HL-60 (cell line): ENCODE data around the gene STAT2.

Experiments used
- DNase-seq, 2 experiments: peaks; one replicate each; pipeline ENCODE4 v3.0.0-alpha.2; 2010 to 2020; ENCODE audit warnings: low read depth in 1 of 2, low spot score in 1 of 2
- H3K27ac ChIP-seq: fragments of 250-450 bp; sonication (Bioruptor Pico); replicated peaks from 2 replicates; pipeline ENCODE4 v1.5.1; 2020; ENCODE audit warnings: mild to moderate bottlenecking, moderate library complexity
- H3K27me3 ChIP-seq: fragments of 250-450 bp; sonication (Bioruptor Pico); 2 replicates; pipeline ENCODE4 v1.5.1; 2021; ENCODE audit warnings: mild to moderate bottlenecking, moderate library complexity; ENCODE audit not compliant: insufficient read depth, poor library complexity, severe bottlenecking
- H3K4me3 ChIP-seq: replicated peaks from 2 replicates; pipeline ENCODE4 v1.5.1; 2011; ENCODE audit warnings: mild to moderate bottlenecking, control low read depth, low read length; ENCODE audit not compliant: insufficient read depth
- GABPA ChIP-seq: IDR thresholded peaks from 2 replicates; pipeline ENCODE4 v1.6.1; 2012; ENCODE audit warnings: low read depth
- POLR2AphosphoS5 ChIP-seq: IDR thresholded peaks from 2 replicates; pipeline ENCODE4 v1.6.1; 2012; ENCODE audit warnings: low read depth
- SPI1 ChIP-seq: IDR thresholded peaks from 2 replicates; pipeline ENCODE4 v1.6.1; 2012; ENCODE audit warnings: low read depth, mild to moderate bottlenecking, borderline replicate concordance
- TF ChIP-seq, protein P1 (sequence below): IDR thresholded peaks from one replicate; pipeline ENCODE4 v1.5.1; 2011; ENCODE audit warnings: low read length, control low read depth, inconsistent platforms; ENCODE audit not compliant: insufficient read depth
- TF ChIP-seq, protein P2 (sequence below): IDR thresholded peaks from 2 replicates; pipeline ENCODE4 v1.6.1; 2012; ENCODE audit warnings: low read depth; ENCODE audit not compliant: insufficient replicate concordance

The STAT2 gene

DNA sequence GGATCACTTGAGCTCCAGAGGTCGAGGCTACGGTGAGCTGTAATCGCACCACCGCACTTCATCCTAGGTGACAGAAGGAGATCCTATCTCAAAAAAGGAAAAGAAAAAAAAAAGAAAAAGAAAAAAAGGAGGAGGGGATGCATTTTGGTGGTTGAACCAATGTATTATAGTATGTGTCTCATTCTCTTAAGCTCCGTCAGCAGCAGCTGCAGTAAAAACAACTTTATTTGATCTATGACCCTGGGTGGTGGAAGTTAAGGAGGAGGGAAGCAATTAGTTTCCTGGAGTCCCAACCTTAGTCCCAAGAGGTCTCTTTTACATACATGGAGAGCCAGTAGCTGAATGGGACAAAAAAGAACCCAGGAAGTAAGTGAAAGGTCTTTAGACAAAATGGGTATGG, 29.5 kb upstream of the STAT2 start:
- no peaks in the 10 kb centered on the region for H3K27me3 ChIP-seq
- DNase-seq, result no peak
- no peak for TF ChIP-seq GABPA
- TF ChIP-seq, protein P1, sequence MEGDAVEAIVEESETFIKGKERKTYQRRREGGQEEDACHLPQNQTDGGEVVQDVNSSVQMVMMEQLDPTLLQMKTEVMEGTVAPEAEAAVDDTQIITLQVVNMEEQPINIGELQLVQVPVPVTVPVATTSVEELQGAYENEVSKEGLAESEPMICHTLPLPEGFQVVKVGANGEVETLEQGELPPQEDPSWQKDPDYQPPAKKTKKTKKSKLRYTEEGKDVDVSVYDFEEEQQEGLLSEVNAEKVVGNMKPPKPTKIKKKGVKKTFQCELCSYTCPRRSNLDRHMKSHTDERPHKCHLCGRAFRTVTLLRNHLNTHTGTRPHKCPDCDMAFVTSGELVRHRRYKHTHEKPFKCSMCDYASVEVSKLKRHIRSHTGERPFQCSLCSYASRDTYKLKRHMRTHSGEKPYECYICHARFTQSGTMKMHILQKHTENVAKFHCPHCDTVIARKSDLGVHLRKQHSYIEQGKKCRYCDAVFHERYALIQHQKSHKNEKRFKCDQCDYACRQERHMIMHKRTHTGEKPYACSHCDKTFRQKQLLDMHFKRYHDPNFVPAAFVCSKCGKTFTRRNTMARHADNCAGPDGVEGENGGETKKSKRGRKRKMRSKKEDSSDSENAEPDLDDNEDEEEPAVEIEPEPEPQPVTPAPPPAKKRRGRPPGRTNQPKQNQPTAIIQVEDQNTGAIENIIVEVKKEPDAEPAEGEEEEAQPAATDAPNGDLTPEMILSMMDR, result no peak
- no peak for TF ChIP-seq SPI1
- TF ChIP-seq, protein P2, sequence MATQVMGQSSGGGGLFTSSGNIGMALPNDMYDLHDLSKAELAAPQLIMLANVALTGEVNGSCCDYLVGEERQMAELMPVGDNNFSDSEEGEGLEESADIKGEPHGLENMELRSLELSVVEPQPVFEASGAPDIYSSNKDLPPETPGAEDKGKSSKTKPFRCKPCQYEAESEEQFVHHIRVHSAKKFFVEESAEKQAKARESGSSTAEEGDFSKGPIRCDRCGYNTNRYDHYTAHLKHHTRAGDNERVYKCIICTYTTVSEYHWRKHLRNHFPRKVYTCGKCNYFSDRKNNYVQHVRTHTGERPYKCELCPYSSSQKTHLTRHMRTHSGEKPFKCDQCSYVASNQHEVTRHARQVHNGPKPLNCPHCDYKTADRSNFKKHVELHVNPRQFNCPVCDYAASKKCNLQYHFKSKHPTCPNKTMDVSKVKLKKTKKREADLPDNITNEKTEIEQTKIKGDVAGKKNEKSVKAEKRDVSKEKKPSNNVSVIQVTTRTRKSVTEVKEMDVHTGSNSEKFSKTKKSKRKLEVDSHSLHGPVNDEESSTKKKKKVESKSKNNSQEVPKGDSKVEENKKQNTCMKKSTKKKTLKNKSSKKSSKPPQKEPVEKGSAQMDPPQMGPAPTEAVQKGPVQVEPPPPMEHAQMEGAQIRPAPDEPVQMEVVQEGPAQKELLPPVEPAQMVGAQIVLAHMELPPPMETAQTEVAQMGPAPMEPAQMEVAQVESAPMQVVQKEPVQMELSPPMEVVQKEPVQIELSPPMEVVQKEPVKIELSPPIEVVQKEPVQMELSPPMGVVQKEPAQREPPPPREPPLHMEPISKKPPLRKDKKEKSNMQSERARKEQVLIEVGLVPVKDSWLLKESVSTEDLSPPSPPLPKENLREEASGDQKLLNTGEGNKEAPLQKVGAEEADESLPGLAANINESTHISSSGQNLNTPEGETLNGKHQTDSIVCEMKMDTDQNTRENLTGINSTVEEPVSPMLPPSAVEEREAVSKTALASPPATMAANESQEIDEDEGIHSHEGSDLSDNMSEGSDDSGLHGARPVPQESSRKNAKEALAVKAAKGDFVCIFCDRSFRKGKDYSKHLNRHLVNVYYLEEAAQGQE, result no peak
- TF ChIP-seq POLR2AphosphoS5, result no peak

DNA sequence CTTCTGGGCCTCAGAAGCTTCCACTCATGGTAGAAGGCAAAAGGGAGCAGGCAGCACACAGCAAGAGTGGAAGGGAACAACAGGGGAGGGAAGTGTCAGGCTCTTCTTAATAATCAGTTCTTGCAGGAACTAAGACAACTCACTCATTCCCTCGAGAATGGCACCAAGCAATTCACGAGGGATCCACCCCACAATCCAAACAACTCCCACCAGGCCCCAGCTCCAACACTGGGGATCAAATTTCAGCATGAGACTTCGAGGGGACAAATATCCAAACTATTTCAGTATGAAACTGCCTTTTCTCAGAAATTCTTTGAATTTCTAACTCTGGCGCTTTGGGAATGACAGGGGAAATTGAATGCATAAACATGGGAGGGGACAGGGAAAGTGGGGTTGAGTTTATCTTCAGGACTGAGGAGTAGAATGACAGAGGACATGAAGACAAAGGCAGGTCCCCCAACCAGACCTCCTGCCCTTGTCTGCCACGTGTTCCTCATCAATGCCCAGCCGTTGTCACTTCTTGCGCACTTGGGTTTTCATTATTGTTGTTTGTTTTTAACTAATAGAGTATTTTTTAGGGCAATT, 27.3 kb upstream of the STAT2 start:
- Histone ChIP-seq H3K27ac (no peak overlapping the region), H3K4me3 (no peak overlapping the region), H3K27me3 (no peaks in the 10 kb centered on the region)
- TF ChIP-seq, protein P2, result no peak
- TF ChIP-seq, protein P1, result no peak
- TF ChIP-seq GABPA (no peak), POLR2AphosphoS5 (no peak), SPI1 (no peak)
- no peak for DNase-seq

More for the DNA sequence above, 29.5 kb upstream of the STAT2 start:
- Histone ChIP-seq H3K27ac (no peak overlapping the region), H3K4me3 (no peak overlapping the region)

DNA sequence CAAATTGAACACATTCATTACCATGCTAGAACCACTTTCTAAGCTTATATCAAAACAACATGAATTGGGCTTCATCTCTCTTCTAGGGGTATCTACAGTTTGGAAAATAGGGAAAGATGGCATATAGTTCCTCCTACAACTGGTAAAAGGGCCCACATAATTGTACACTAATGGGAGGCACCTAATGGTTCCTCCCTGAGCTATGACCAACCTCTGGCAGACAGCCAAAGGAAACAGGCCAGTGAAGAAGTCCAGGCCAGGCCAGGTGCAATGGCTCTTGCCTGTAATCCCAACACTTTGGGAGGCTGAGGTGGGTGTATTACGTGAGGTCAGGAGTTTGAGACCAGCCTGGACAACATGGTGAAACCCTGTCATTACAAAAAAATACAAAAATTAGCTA, 26.0 kb upstream of the STAT2 start:
- no peaks in the 10 kb centered on the region for H3K27me3 ChIP-seq
- H3K27ac ChIP-seq, result no peak overlapping the region
- no peak for DNase-seq
- no peak overlapping the region for H3K4me3 ChIP-seq
- TF ChIP-seq, protein P2, result no peak
- TF ChIP-seq, protein P1, result no peak
- no peak for TF ChIP-seq GABPA
- no peak for TF ChIP-seq SPI1
- TF ChIP-seq POLR2AphosphoS5, result no peak
